Measurements from ENCODE around the gene WDR36.

- TF ChIP-seq, protein P1, sequence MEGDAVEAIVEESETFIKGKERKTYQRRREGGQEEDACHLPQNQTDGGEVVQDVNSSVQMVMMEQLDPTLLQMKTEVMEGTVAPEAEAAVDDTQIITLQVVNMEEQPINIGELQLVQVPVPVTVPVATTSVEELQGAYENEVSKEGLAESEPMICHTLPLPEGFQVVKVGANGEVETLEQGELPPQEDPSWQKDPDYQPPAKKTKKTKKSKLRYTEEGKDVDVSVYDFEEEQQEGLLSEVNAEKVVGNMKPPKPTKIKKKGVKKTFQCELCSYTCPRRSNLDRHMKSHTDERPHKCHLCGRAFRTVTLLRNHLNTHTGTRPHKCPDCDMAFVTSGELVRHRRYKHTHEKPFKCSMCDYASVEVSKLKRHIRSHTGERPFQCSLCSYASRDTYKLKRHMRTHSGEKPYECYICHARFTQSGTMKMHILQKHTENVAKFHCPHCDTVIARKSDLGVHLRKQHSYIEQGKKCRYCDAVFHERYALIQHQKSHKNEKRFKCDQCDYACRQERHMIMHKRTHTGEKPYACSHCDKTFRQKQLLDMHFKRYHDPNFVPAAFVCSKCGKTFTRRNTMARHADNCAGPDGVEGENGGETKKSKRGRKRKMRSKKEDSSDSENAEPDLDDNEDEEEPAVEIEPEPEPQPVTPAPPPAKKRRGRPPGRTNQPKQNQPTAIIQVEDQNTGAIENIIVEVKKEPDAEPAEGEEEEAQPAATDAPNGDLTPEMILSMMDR (IDR thresholded peaks at IDR 0.05), result no peak
- TF ChIP-seq POLR2AphosphoS5 (IDR thresholded peaks at IDR 0.05), result no peak
Measured at GRCh38 chr5:111153945-111154344, 61.8 kb downstream of the WDR36 start.
